GM12874 (cell line): ENCODE results near the gene ARHGAP36.

Source experiments
- CTCF ChIP-seq: IDR thresholded peaks from 2 replicates; pipeline ENCODE4 v1.5.1; 2011; ENCODE audit warnings: low read depth, mild to moderate bottlenecking, control low read depth, low read length, moderate library complexity; ENCODE audit not compliant: insufficient read depth

The ARHGAP36 gene

GRCh38 chrX:131072871-131073571 is 14.9 kb downstream of the ARHGAP36 start:
- no peak for TF ChIP-seq CTCF

- no peak for TF ChIP-seq CTCF
These were observed 15.5 kb downstream of the ARHGAP36 start for GRCh38 chrX:131073607-131074006.

- TF ChIP-seq CTCF, result no peak
These were observed 23.9 kb downstream of the ARHGAP36 start for GRCh38 chrX:131081772-131082740.

- no peak for TF ChIP-seq CTCF
These were observed 25.5 kb downstream of the ARHGAP36 start for GRCh38 chrX:131083510-131084142.

GRCh38 chrX:131084145-131084544 is 26.0 kb downstream of the ARHGAP36 start:
- no peak for TF ChIP-seq CTCF

- no peak for TF ChIP-seq CTCF
These were observed 78.6 kb downstream of the ARHGAP36 start for GRCh38 chrX:131136776-131137175.

GRCh38 chrX:131139072-131139471 is 80.9 kb downstream of the ARHGAP36 start:
- TF ChIP-seq CTCF, result no peak
